GM21528 (cell line): ENCODE results near the gene LILRA2.
A peak's percentile ranks its signal among the peaks of the same experiment; 100 is the strongest.
"Not testable (repeated sequence)": the region's sequence is repeated elsewhere in the genome, so short reads cannot be mapped to it uniquely, and the experiment has no call there.

Source experiments
- ATAC-seq: cut with Tn5 transposase; IDR thresholded peaks from one replicate; pipeline ENCODE4 v1.9.1; 2021; ENCODE audit warnings: mild to moderate bottlenecking, moderate library complexity; ENCODE audit not compliant: unreplicated experiment, low FRiP score

Gene LILRA2

DNA sequence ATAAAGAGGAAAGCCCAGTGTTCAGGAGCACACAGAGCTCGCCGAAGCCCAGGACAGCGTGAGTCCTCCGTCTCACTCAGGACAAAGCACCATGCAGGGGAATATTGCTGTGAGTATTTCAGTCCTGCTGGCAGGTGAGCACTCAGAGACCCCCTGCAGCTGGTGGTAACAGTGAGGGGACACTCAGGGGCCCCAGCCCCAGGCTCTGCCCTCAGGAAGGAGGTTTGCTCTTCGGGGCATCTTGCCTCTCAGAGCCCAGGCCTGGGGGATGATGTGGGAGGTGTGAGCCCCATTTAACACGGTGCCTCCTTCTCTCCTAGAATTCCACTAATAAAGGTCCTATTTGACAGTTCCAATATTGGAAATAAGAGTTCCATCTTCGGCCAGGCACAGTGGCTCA lies 34.6 kb downstream of the LILRA2 start:
- no peak for ATAC-seq

DNA sequence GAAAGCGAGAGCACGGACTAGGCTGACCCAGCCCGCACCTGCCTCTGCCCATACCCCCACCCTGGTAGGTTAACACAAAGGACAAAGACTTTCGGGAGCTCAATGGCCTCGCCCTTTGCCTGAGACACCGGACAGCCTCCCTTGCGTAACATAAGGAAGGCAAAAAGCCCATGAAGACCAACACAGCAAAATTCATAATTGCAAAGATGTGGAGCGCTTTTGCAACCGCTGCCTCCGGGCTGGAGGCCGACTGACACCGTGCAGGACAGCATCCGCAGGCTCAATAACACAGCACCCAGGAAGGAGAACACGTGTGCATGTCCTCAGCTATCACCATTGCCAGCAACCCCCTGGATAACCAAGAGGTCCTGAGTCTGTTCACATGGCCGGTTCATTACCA lies 35.2 kb downstream of the LILRA2 start:
- no peak for ATAC-seq

- ATAC-seq = no peak
Observed at GRCh38 chr19:54609356-54609791, 35.8 kb downstream of the LILRA2 start.

DNA sequence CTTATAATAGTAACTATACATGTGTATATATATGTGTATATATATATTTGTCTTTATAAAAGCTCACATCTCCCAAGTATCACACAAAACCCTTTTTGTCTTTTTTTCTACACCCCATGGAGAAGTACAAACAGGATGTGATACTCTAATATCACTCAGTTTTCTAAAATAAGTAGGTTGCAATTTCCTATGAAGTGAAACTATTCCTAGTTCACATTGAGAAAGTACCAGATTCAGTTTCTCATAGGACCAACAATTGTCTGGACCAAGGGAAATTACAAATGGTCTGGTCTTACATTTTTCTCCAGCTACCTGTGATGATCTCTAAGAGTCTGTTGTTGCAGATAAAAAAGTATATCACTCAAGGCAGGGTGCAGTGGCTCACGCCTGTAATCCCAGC lies 38.8 kb downstream of the LILRA2 start:
- no peak for ATAC-seq

- ATAC-seq = no peak
Observed at GRCh38 chr19:54614726-54615125, 41.1 kb downstream of the LILRA2 start.

- peak; percentile 40 for ATAC-seq
Observed at GRCh38 chr19:54616057-54616456, 42.5 kb downstream of the LILRA2 start.

- ATAC-seq = peak; percentile 74
Observed at GRCh38 chr19:54616821-54617560, 43.4 kb downstream of the LILRA2 start.

GRCh38 chr19:54620464-54620863 lies 46.9 kb downstream of the LILRA2 start:
- no peak for ATAC-seq

DNA sequence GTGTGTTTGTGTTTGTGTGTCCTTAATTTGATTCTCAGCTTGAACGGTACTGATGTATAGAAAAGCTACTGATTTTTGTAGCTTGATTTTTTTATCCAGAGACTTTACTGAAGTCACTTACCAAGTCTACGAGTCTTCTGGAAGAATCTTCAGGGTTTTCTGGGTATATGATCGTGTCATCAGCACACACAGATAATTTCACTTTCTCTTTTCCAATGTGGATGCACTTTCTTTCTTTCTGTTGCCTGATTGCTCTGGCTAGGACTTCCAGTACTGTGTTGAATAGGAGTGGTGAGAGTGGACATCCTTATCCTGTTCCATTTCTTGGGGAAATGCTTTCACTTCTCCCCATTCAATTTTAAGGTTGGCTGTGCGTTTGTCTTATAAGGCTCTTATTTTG lies 48.8 kb downstream of the LILRA2 start:
- ATAC-seq = no peak

GRCh38 chr19:54624234-54624633 lies 50.6 kb downstream of the LILRA2 start:
- ATAC-seq = not testable (repeated sequence)

DNA sequence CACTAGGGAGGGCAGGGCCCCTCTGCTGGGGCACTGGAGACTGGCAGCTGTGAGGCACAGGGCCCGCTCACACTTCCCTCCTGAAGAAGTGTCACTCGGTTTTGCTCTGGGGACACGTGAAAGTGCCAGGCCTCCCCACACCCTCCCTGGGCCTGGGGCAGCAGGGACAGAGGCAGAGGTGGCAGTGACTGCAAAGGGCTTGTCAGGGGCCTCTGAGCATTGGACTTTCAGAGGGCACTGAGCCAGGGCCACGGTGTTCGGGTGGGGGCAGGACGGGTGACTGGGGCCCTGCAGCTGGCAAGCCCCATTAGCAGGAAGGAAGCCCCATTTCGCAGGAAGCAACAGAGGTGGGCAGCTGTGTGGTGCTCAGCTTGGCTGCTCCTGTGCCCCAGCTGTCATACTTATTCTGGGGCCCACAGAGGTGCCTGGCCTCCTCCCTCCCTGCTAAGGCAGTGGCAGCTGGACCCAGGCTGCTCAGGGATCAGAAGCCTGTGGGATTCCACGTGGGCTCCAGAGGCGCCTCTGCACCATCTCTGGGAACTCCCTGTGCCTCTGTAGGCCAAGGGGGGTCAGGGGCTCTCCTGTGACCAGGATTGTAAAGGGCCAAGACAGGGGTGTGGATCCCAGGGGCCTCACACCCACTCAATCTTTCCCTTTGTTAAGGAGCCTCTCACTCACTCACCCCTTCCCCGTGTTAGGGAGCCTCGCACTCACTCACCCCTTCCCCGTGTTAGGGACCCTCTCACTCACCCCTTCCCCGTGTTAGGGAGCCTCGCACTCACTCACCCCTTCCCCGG lies 51.5 kb downstream of the LILRA2 start:
- not testable (repeated sequence) for ATAC-seq

- no peak for ATAC-seq
Observed at GRCh38 chr19:54626757-54627156, 53.2 kb downstream of the LILRA2 start.

DNA sequence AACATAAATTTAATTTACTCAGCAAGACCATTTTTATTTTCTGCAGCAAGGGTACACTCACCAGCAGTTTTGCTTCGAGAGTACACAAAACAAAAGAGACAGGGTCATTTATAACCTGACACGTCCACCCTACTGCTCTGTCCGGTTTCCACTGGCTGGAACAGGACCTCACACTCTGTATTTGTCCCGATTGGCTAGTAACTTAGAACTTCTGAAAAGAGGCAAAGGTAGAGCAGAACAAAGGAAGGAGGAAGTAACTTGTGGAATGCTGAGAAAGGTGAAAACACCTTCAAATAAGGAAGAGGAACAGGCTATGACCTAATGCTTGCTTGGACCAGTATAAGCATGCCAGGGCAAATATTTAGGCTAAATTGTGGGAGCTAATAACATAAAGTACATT lies 54.3 kb downstream of the LILRA2 start:
- not testable (repeated sequence) for ATAC-seq

GRCh38 chr19:54630262-54630661 lies 56.7 kb downstream of the LILRA2 start, which contains the start of gene LILRB1:
Gene LILRB1, plus strand, starts transcription at chr19:54630484. Its CDS starts 590 bp downstream, at chr19:54631074.
- ATAC-seq = not testable (repeated sequence)

GRCh38 chr19:54630782-54631181 lies 57.2 kb downstream of the LILRA2 start:
- ATAC-seq = no peak

- ATAC-seq = not testable (repeated sequence)
Observed at GRCh38 chr19:54631489-54632337, 58.1 kb downstream of the LILRA2 start.

GRCh38 chr19:54632517-54632916 lies 58.9 kb downstream of the LILRA2 start:
- not testable (repeated sequence) for ATAC-seq

DNA sequence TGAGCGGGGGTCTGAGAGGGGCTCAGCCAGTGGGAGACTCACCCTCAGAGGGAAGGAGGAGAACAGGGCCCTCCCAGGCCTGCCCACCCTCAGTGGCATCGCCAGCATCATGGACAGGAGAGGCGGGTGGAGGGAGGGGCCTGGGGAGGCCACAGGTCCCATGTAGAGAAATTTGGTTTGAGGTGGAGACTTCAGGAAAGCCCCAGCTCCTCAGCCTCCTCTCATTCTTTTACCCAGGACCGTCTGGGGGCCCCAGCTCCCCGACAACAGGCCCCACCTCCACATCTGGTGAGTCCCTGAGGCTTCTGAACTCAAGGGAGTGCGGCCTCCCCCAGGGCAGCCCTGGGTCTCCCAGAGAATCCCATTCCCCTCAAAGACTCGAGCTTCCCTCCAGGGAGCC lies 59.8 kb downstream of the LILRA2 start:
- ATAC-seq = no peak

DNA sequence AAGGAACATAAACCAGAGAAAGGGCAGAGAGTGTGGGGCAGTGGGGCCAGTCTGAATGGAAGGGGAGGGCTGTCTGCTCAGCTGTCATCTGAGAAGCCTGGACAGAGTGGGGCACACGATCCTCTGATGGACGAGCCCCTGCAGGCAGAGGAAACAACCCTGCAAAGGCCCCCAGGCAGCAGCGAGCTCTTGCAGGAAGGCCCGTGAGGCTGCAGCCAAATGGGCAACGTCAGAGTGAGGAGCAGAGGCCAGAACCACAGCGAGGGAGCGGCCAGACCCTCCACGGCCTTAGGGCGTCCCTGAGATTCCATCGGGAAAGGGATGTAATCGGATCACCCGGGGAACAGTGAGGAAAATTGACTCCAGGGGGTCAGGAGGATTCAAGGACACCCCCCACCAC lies 62.5 kb downstream of the LILRA2 start:
- not testable (repeated sequence) for ATAC-seq

GRCh38 chr19:54638683-54639082 lies 65.1 kb downstream of the LILRA2 start:
- no peak for ATAC-seq
